HepG2 (cell line): ENCODE measurements around the gene GAPDH. TPM values are rescaled to one million over a fixed set of nuclear protein-coding genes. Genes with fewer than 3 reads are reported as not detected.

Experiments used
- CEBPG ChIP-seq: IDR thresholded peaks from 2 replicates; pipeline ENCODE4 v1.6.1; 2016
- DMAP1 ChIP-seq: IDR thresholded peaks from 2 replicates; pipeline ENCODE4 v1.6.1; 2016
- HOXA9 ChIP-seq: sonication (generic); formaldehyde crosslinking; IDR thresholded peaks from 2 replicates; pipeline ENCODE4 v1.8.1; 2022; ENCODE audit warnings: missing genetic modification reagents, mild to moderate bottlenecking, moderate library complexity, borderline replicate concordance
- KDM6A ChIP-seq: IDR thresholded peaks from 2 replicates; pipeline ENCODE4 v1.6.1; 2016; ENCODE audit warnings: low read depth
- KLF9 ChIP-seq: IDR thresholded peaks from 2 replicates; pipeline ENCODE4 v1.6.1; 2016; ENCODE audit warnings: low read depth
- PAWR ChIP-seq: sonication (generic); formaldehyde crosslinking; IDR thresholded peaks from 2 replicates; pipeline ENCODE4 v1.4.0; 2020; ENCODE audit warnings: missing genetic modification reagents, mild to moderate bottlenecking, borderline replicate concordance
- U2AF2 ChIP-seq: fragments of 200-400 bp; formaldehyde crosslinking; IDR thresholded peaks from 2 replicates; pipeline ENCODE4 v1.6.1; 2017; ENCODE audit warnings: low read depth, mild to moderate bottlenecking, low read length
- ZBTB8A ChIP-seq: sonication (generic); formaldehyde crosslinking; IDR thresholded peaks from 2 replicates; pipeline ENCODE4 v1.4.0; 2020; ENCODE audit warnings: mild to moderate bottlenecking, low read depth, missing genetic modification reagents, borderline replicate concordance
- ZNF263 ChIP-seq: sonication (generic); formaldehyde crosslinking; IDR thresholded peaks from 2 replicates; pipeline ENCODE4 v1.4.0; 2020; ENCODE audit warnings: missing genetic modification reagents
- ZNF335 ChIP-seq: sonication (generic); formaldehyde crosslinking; IDR thresholded peaks from 2 replicates; pipeline ENCODE4 v1.4.0; 2020; ENCODE audit warnings: missing genetic modification reagents
- ZNF33B ChIP-seq: sonication (generic); formaldehyde crosslinking; IDR thresholded peaks from 2 replicates; pipeline ENCODE4 v1.5.1; 2020; ENCODE audit warnings: mild to moderate bottlenecking, missing genetic modification reagents
- ZNF724P ChIP-seq: sonication (generic); formaldehyde crosslinking; IDR thresholded peaks from 2 replicates; pipeline ENCODE4 v1.8.0; 2022; ENCODE audit warnings: missing genetic modification reagents, borderline replicate concordance
- polyA plus RNA-seq, 8 experiments: library from polyadenylated mRNA; depleted of rRNA in 3 of 8; stranded (reverse) in 7 of 8; unstranded in 1 of 8; fragments of >200 nt; fragmentation: Illumina TruSeq in 4 of 8; extraction: Trizol in 4 of 8; gene quantifications; 2 replicates each; pipeline versions ENCODE4 v1.2.1 to v1.2.3, GENCODE V29; 2011 to 2016; ENCODE audit warnings: low read depth in 4 of 8, missing spikeins in 1 of 8, mixed read lengths in 1 of 8; ENCODE audit not compliant: insufficient read depth in 1 of 8
- total RNA-seq, 5 experiments: library from RNA; depleted of rRNA; stranded (reverse); fragments of >200 nt; fragmentation: Illumina TruSeq; extraction: Trizol; gene quantifications; 2 replicates each; pipeline ENCODE4 v1.2.3, GENCODE V29; 2016; ENCODE audit warnings: low read depth in 1 of 5
- TF ChIP-seq, protein P1 (sequence below): sonication (generic); formaldehyde crosslinking; IDR thresholded peaks from 2 replicates; pipeline ENCODE4 v1.8.1; 2023; ENCODE audit warnings: mild to moderate bottlenecking, inconsistent platforms, moderate library complexity, missing genetic modification reagents, borderline replicate concordance
- TF ChIP-seq, protein P2 (sequence below), 2 experiments: sonication (generic) in 1 of 2; formaldehyde crosslinking in 1 of 2; IDR thresholded peaks; 2 replicates each; pipeline versions ENCODE4 v1.6.1 to v1.9.0; 2014 to 2022; ENCODE audit warnings: antibody characterized with exemption in 1 of 2, borderline replicate concordance in 1 of 2, inconsistent platforms in 1 of 2, low read depth in 1 of 2, missing genetic modification reagents in 1 of 2
- TF ChIP-seq, protein P3 (sequence below): sonication (generic); formaldehyde crosslinking; IDR thresholded peaks from 2 replicates; pipeline ENCODE4 v1.5.1; 2020; ENCODE audit warnings: mild to moderate bottlenecking, moderate library complexity, missing genetic modification reagents
- TF ChIP-seq, protein P4 (sequence below): IDR thresholded peaks from 2 replicates; pipeline ENCODE4 v1.6.1; 2012; ENCODE audit warnings: low read length, improper control_type of control experiment
- TF ChIP-seq, protein P5 (sequence below): sonication (generic); formaldehyde crosslinking; IDR thresholded peaks from 2 replicates; pipeline ENCODE4 v1.8.0; 2022; ENCODE audit warnings: missing genetic modification reagents, low read depth, mild to moderate bottlenecking, borderline replicate concordance

The GAPDH gene
- total and polyA plus RNA-seq, 2 of the 13 experiments (the other 11 are each of a cell fraction or from before 2014, with no cell fraction given), result 3,038 to 12,722 TPM

DNA sequence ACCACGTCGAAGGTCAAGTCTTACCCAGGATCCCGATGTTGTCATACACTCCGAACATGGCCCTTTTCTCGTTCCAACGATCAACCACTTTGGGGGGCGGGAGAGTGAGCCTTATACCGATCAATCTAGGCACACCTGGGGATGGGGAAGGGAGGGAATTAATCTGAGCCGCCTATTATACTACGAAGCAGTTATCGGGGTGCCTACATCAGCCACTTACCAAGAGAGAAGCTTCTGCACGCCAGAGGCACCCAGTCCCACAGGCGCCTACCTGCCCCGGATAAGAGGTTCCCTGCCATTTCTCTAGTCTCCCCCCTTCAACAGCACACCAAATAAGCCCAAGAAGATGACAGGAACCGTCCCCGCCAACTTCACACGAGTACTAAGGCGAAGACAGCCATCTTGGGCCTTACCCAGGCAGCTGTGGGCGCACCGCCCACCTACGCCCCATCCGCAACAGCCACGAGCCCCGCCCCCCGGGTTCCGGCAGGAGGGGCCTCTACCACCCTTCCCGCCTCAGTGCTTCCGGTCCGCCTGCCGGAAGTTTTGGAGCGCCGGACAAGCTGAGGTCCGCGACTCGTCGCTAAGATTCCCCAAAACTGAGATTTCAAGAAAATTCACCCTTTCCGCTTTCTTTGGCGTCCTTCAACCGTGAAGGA is 41.4 kb upstream of the GAPDH start, which contains the start of gene MRPL51 (continued):
- no peak for TF ChIP-seq HOXA9
- TF ChIP-seq, protein P1, sequence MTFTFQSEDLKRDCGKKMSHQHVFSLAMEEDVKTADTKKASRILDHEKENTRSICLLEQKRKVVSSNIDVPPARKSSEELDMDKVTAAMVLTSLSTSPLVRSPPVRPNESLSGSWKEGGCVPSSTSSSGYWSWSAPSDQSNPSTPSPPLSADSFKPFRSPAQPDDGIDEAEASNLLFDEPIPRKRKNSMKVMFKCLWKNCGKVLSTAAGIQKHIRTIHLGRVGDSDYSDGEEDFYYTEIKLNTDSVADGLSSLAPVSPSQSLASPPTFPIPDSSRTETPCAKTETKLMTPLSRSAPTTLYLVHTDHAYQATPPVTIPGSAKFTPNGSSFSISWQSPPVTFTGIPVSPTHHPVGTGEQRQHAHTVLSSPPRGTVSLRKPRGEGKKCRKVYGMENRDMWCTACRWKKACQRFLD (CRISPR knock-in tag), result no peak
- TF ChIP-seq KLF9 (CRISPR knock-in tag), result no peak
- TF ChIP-seq ZNF335 (CRISPR knock-in tag), result 0 out of 2 replicates have a peak, but pooled peaks have one; percentile 42
- TF ChIP-seq KDM6A (CRISPR knock-in tag), result no peak
- no peak for TF ChIP-seq PAWR (CRISPR knock-in tag)
- TF ChIP-seq, protein P2, sequence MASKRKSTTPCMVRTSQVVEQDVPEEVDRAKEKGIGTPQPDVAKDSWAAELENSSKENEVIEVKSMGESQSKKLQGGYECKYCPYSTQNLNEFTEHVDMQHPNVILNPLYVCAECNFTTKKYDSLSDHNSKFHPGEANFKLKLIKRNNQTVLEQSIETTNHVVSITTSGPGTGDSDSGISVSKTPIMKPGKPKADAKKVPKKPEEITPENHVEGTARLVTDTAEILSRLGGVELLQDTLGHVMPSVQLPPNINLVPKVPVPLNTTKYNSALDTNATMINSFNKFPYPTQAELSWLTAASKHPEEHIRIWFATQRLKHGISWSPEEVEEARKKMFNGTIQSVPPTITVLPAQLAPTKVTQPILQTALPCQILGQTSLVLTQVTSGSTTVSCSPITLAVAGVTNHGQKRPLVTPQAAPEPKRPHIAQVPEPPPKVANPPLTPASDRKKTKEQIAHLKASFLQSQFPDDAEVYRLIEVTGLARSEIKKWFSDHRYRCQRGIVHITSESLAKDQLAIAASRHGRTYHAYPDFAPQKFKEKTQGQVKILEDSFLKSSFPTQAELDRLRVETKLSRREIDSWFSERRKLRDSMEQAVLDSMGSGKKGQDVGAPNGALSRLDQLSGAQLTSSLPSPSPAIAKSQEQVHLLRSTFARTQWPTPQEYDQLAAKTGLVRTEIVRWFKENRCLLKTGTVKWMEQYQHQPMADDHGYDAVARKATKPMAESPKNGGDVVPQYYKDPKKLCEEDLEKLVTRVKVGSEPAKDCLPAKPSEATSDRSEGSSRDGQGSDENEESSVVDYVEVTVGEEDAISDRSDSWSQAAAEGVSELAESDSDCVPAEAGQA (IDR thresholded peaks at IDR 0.05; ENCODE audit: low read depth), result peak; percentile 45; the same call in 1 of the 2 replicates
- TF ChIP-seq, protein P2 (CRISPR knock-in tag; IDR thresholded peaks at IDR 0.05; ENCODE audit: borderline replicate concordance), result no peak
- no peak for TF ChIP-seq ZNF33B (CRISPR knock-in tag)
- TF ChIP-seq DMAP1 (CRISPR knock-in tag), result no peak
- TF ChIP-seq CEBPG (CRISPR knock-in tag), result peak; percentile 5; the same call in 1 of the 2 replicates
- TF ChIP-seq ZBTB8A, result no peak
- TF ChIP-seq U2AF2, result no peak
- TF ChIP-seq ZNF724P (CRISPR knock-in tag), result peak; percentile 53; the same call in 1 of the 2 replicates
- TF ChIP-seq, protein P3, sequence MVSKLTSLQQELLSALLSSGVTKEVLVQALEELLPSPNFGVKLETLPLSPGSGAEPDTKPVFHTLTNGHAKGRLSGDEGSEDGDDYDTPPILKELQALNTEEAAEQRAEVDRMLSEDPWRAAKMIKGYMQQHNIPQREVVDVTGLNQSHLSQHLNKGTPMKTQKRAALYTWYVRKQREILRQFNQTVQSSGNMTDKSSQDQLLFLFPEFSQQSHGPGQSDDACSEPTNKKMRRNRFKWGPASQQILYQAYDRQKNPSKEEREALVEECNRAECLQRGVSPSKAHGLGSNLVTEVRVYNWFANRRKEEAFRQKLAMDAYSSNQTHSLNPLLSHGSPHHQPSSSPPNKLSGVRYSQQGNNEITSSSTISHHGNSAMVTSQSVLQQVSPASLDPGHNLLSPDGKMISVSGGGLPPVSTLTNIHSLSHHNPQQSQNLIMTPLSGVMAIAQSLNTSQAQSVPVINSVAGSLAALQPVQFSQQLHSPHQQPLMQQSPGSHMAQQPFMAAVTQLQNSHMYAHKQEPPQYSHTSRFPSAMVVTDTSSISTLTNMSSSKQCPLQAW, result peak; percentile 53
- TF ChIP-seq, protein P4, sequence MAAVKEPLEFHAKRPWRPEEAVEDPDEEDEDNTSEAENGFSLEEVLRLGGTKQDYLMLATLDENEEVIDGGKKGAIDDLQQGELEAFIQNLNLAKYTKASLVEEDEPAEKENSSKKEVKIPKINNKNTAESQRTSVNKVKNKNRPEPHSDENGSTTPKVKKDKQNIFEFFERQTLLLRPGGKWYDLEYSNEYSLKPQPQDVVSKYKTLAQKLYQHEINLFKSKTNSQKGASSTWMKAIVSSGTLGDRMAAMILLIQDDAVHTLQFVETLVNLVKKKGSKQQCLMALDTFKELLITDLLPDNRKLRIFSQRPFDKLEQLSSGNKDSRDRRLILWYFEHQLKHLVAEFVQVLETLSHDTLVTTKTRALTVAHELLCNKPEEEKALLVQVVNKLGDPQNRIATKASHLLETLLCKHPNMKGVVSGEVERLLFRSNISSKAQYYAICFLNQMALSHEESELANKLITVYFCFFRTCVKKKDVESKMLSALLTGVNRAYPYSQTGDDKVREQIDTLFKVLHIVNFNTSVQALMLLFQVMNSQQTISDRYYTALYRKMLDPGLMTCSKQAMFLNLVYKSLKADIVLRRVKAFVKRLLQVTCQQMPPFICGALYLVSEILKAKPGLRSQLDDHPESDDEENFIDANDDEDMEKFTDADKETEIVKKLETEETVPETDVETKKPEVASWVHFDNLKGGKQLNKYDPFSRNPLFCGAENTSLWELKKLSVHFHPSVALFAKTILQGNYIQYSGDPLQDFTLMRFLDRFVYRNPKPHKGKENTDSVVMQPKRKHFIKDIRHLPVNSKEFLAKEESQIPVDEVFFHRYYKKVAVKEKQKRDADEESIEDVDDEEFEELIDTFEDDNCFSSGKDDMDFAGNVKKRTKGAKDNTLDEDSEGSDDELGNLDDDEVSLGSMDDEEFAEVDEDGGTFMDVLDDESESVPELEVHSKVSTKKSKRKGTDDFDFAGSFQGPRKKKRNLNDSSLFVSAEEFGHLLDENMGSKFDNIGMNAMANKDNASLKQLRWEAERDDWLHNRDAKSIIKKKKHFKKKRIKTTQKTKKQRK, result no peak
- TF ChIP-seq, protein P5, sequence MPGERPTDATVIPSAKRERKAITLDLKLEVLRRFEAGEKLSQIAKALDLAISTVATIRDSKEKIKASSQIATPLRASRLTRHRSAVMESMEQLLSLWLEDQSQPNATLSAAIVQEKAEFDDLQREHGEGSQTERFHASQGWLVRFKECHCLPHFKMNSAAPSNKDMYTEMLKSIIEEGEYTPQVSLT, result no peak
- no peak for TF ChIP-seq ZNF263 (CRISPR knock-in tag)
